Activated T-cell treated with anti-CD3 and anti-CD28 coated beads for 48 hours (primary cell): ENCODE results near the gene LRRC4B.
"Not testable (repeated sequence)": the region's sequence is repeated elsewhere in the genome, so short reads cannot be mapped to it uniquely, and the experiment has no call there.

ENCODE experiments used
- DNase-seq: peaks from one replicate; pipeline ENCODE4 v3.0.0-alpha.2; 2020; ENCODE audit warnings: low read depth

The LRRC4B gene

GRCh38 chr19:50552540-50552939 is 15.7 kb downstream of the LRRC4B start:
- DNase-seq, result no peak

DNA sequence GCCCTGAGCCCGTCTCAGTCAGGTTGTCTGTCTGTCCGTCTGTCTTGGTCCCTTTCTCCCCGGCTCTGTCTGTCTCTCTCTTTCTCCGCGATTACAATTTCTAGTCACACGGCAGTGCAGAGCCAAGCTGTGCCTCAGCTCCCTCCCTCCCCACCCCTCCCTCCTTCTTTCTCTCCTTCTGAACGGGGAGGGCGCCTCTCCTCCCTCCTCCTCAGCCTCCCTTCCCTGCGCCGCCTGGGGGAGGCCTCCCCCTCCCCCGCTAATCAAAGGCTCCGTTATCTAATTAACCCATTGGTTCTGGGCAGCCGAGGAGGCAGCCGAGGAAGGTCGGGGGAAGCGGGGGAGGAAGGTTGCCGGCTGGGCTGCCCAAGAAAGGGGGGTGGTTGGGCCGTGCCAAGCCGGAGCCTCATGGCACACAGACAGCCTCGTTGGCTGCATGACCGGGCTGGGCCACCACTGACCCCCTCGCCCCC is 16.5 kb downstream of the LRRC4B start:
- DNase-seq, result no peak

- no peak for DNase-seq
Observed at GRCh38 chr19:50551034-50551714, 17.1 kb downstream of the LRRC4B start.

DNA sequence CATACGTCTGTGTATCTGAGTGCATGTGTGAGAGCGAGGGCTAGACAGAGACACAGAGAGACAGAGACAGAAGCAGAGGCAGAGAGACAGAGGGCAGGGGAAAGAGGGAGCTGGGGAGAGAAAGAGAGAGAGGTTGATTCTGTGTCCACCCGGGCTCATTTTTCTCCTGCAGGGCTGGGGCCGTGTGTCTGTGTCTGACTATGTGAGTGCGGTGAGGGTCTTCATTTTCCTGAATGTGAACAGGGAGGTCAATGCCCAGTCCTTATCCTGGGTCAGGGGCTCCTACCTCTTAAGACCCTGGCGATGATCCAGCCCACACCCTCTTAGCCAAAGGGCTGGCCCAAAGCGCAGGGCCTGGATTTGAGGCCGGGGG is 17.7 kb downstream of the LRRC4B start:
- DNase-seq, result no peak

GRCh38 chr19:50549927-50550593 is 18.2 kb downstream of the LRRC4B start:
- no peak for DNase-seq

DNA sequence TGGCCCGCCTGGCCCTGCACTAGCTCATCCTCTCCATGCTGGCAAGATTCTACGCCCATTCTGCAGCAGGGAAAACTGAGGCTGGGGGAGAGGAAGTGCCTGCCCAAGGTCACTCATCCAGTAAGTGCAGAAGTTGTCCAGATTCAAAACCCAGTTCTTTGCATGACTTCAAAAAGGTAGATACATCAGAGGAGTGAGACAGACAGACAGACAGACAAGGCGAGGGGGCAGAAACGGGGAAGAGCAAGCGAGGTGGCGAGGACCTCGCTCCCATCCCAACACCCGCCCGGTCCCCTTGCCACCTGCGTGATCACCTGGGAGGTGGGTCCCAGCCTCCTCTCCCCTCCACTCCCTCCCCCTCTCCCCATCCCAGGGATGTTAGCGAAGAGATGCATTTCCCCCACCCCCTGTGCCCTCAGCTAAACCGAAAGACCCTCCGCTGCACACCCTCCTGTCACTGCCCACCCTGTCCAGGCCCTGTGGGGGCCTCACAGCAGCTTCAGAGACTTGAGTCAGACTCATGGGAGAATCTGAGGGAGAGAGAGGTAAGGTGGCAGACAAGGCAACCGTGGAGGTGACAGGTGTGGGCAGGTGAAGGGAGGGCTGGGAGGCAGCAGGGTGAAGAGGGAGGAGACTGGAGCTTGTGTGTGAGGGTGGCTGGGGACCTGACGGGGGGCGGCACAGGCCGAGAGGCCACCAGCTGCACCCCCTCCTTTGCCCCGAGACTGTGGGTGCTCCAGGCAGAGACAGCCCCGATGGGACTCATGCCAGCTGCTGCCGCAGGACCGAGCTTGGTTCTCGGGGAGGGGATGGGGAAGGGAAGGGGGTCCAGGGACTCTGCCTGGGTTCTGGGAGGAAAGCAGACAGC is 18.9 kb downstream of the LRRC4B start:
- no peak for DNase-seq

DNA sequence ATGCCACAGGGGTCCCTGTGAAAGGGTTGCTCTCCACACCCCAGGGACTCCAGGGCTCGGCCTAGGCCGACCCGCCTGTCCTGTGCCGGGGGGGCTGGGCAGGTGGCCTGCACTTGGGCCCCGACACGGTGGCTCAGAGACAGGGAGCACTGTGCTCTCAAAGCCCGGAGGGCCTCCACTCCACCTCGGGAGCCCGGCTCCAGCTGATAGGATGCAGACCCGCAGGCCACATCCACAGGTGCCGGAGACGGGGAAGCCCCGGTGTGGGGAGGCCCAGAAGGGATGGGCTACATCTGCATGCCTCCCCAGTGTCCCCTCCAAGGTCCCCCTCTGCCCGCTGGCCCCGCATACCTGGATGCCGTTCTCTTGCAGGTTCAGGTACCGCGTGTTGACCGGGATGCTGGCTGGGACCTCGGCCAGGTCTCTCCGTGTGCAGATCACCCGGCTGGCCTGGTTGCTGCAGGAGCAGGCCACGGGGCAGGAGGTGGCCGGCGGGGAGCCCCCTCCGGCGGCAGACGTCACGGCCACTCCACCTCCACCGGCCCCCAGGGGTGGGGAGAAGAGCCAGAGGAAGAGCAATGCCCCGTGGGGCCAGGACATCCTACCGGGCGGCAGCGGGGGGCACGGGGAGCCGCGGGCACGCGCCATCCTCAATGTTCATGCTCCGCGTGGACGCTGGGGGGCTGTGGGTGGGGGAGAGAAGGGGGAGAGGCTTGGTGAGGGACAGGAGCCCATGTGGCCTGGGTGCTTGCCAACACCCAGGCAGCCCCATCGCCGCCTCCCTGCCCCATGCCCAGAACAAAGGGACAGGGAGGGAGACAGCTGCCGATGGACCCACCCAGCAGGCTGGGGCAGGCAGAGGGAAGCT is 19.8 kb downstream of the LRRC4B start:
- no peak for DNase-seq

GRCh38 chr19:50547385-50548190 is 20.6 kb downstream of the LRRC4B start:
- DNase-seq, result no peak

GRCh38 chr19:50546527-50547221 is 21.6 kb downstream of the LRRC4B start:
- DNase-seq, result no peak

GRCh38 chr19:50542943-50543342 is 25.3 kb downstream of the LRRC4B start:
- DNase-seq, result no peak

GRCh38 chr19:50537769-50538230 is 30.4 kb downstream of the LRRC4B start:
- DNase-seq, result peak; percentile 66

GRCh38 chr19:50537306-50537685 is 30.9 kb downstream of the LRRC4B start:
- DNase-seq, result no peak

DNA sequence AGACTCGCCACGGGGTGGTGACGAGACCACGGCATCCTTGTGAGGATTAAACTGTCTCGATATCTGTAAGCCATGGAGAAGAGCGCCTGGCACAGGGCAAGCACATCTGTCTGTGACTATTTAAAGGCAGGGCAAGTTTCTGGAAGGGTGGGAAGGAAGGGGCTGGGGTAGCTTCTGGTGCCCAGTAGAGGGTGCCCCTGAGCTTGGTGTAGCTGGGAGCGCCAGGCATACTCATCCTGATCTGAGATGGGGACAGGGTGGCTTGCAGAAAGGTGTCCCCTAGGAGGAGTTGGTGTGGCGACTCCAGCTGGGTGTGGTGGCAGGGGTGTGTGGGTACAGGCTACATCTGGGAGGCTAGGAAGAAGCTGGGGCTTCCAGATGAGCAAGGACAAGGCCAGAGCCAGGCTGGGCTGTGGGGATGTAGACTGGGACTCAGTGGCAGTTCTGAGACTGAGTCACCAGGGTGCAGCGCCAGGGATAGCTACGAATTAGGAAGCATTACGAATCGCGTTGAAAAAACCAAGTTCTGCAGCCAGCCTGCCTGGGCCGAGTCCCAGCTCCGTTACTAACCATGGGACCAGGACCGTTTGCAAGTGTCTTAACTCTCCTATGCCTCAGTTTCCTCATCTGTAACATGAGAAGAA is 31.5 kb downstream of the LRRC4B start:
- no peak for DNase-seq

GRCh38 chr19:50535672-50536187 is 32.5 kb downstream of the LRRC4B start:
- DNase-seq, result no peak

DNA sequence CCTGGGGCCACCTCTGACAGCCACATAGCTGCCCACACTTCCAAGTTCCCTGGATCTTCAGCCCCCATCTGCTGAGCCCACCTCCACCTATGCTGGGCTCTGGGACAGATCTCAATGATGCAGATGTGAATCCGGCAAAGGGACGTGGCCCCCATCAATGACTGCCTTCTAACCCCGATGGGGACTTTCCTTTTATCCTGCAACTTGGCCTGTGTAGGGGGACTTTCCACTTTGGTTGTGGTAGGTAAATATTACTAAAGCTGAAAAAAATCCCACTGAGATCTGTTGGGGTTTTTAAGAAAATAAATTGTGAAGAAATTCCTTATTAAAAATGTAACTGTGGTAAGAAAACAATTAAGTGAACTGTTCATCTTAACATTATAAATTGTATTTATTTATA is 33.8 kb downstream of the LRRC4B start:
- no peak for DNase-seq

- DNase-seq, result no peak
Observed at GRCh38 chr19:50532952-50533351, 35.3 kb downstream of the LRRC4B start.

- no peak for DNase-seq
Observed at GRCh38 chr19:50531171-50531612, 37.0 kb downstream of the LRRC4B start.

DNA sequence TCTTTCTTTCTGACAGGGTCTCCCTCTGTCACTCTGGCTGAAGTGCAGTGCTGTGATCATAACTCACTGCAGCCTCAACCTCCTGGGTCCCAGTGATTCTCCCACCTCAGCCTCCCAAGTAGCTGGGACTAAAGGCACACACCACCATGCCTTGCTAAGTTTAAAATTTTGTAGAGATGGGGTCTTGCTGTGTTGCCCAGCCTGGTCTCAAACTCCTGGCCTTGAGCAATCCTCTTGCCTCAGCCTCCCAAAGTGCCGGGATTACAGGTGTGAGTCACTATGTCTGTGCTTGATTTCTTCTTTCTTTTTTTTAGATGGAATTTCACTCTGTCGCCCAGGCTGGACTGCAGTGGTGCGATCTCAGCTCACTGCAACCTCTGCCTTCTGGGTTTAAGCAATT is 40.2 kb downstream of the LRRC4B start:
- not testable (repeated sequence) for DNase-seq

- no peak for DNase-seq
Observed at GRCh38 chr19:50522881-50523280, 45.4 kb downstream of the LRRC4B start.
